Measurements from ENCODE around the gene CREBL2.

DNA sequence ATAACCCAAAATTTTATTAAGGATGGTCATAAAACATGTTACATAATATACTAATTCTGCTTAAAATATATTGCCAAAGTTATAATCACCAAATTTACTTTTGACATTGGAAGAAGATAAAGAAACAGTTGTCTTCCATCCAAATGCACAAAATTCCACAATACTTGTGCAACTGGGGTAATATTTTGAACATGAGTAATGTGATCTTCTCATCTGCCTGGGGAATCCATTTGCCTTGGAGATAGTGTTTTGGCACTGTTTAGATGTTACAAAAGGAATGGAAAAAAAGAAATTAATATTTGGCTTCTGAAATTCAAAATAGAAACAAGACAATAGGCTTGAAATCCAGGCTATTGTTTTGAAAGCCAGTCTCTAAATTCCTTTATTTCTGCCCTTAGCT, 75.2 kb downstream of the CREBL2 start:
- no peak for TF ChIP-seq CTCF (conservative IDR thresholded peaks at IDR 0.05; ENCODE audit: low read depth, low read length)
- TF ChIP-seq EZH2 (IDR thresholded peaks at IDR 0.05; ENCODE audit: borderline replicate concordance, low read depth, low read length, poor library complexity, severe bottlenecking), result no peak
